Neural cell (in vitro differentiated cells): ENCODE measurements around the gene MYBPC3.

Source experiments
- CTCF ChIP-seq: fragments of 450-650 bp; IDR thresholded peaks from 2 replicates; pipeline ENCODE4 v1.5.1; 2014; ENCODE audit warnings: antibody characterized with exemption, mild to moderate bottlenecking, moderate library complexity; ENCODE audit not compliant: poor library complexity, severe bottlenecking
- EP300 ChIP-seq: fragments of 450-650 bp; conservative IDR thresholded peaks from 2 replicates; pipeline ENCODE4 v1.6.1; 2014; ENCODE audit warnings: antibody characterized with exemption, mild to moderate bottlenecking, moderate library complexity; ENCODE audit not compliant: poor library complexity, severe bottlenecking
- POLR2AphosphoS5 ChIP-seq: IDR thresholded peaks from 2 replicates; pipeline ENCODE4 v1.6.1; 2012
- RAD21 ChIP-seq: fragments of 450-650 bp; conservative IDR thresholded peaks from 2 replicates; pipeline ENCODE4 v1.6.1; 2014; ENCODE audit warnings: antibody characterized with exemption, mild to moderate bottlenecking, moderate library complexity
- REST ChIP-seq: IDR thresholded peaks from 2 replicates; pipeline ENCODE4 v1.6.1; 2012; ENCODE audit warnings: borderline replicate concordance
- SMC3 ChIP-seq: fragments of 450-650 bp; conservative IDR thresholded peaks from 2 replicates; pipeline ENCODE4 v1.6.1; 2014; ENCODE audit warnings: antibody characterized with exemption, mild to moderate bottlenecking, moderate library complexity; ENCODE audit not compliant: poor library complexity

- no peak for TF ChIP-seq CTCF
- no peak for TF ChIP-seq RAD21
- no peak for TF ChIP-seq POLR2AphosphoS5
- no peak for TF ChIP-seq SMC3
- no peak for TF ChIP-seq EP300
- no peak for TF ChIP-seq REST
These were observed 34.3 kb downstream of the MYBPC3 start for GRCh38 chr11:47318166-47318565.
